Epithelial cell of proximal tubule (primary cell): ENCODE data around the gene TET3. TPM values are rescaled to one million over a fixed set of nuclear protein-coding genes. Genes with fewer than 3 reads are reported as not detected.

Experiments
- DNase-seq: peaks from one replicate; pipeline ENCODE4 v3.0.0-alpha.2; 2011; ENCODE audit warnings: low read depth
- H3K4me3 ChIP-seq: 2 replicates; pipeline ENCODE4 v1.5.1; 2011; ENCODE audit warnings: low read depth, mild to moderate bottlenecking, low read length
- total RNA-seq: library from RNA; depleted of rRNA; stranded (reverse); fragments of >200 nt; gene quantifications from 2 replicates; pipeline ENCODE4 v1.2.3, GENCODE V29; 2015
- TF ChIP-seq, protein P1 (sequence below): conservative IDR thresholded peaks from 2 replicates; pipeline ENCODE4 v1.5.1; 2012; ENCODE audit warnings: low read depth, mild to moderate bottlenecking, low read length

Gene TET3
- total RNA-seq, 1 donor from 2014 or later = 4.8 TPM

DNA sequence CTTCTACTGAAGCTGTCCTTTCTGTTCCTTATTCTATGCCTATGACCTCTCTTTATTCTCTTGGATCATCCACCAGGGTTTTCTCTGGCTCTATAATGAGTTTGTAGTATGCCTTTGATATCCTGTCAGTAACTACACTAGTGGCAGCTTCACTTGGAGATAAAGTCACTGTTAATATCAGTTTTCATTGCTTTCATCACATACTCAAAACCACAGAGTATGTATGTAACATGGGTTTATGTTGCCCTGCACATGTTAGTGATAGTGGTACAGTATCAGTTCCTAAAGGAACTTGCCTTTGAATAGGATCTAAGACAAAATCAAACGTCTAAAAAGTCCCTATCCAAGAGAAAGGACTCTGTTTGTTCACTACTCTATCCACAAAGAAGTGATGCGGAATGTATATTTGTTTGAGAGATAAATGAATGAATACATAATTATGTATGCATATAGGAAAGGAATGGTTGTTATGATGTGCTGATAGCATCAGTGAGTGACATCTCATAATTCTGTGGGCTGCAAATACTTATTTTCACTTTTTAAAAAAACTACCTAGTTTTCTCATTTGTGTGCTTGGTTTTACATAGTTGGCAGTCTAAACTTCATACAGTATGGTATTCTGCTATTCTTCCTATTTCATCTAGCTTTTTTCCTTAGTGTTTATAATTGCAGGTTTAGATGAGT is 45.1 kb downstream of the TET3 start:
- H3K4me3 ChIP-seq = no peak overlapping the region
- no peak for DNase-seq
- TF ChIP-seq, protein P1, sequence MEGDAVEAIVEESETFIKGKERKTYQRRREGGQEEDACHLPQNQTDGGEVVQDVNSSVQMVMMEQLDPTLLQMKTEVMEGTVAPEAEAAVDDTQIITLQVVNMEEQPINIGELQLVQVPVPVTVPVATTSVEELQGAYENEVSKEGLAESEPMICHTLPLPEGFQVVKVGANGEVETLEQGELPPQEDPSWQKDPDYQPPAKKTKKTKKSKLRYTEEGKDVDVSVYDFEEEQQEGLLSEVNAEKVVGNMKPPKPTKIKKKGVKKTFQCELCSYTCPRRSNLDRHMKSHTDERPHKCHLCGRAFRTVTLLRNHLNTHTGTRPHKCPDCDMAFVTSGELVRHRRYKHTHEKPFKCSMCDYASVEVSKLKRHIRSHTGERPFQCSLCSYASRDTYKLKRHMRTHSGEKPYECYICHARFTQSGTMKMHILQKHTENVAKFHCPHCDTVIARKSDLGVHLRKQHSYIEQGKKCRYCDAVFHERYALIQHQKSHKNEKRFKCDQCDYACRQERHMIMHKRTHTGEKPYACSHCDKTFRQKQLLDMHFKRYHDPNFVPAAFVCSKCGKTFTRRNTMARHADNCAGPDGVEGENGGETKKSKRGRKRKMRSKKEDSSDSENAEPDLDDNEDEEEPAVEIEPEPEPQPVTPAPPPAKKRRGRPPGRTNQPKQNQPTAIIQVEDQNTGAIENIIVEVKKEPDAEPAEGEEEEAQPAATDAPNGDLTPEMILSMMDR = no peak

- TF ChIP-seq, protein P1 = no peak
- no peak overlapping the region for H3K4me3 ChIP-seq
- no peak for DNase-seq
Measured at GRCh38 chr2:74031221-74031620, 46.5 kb downstream of the TET3 start.

- TF ChIP-seq, protein P1 = no peak
- no peak for DNase-seq
- H3K4me3 ChIP-seq = no peak overlapping the region
Measured at GRCh38 chr2:74031959-74032287, 47.2 kb downstream of the TET3 start.

- TF ChIP-seq, protein P1 = no peak
- DNase-seq = no peak
- no peak overlapping the region for H3K4me3 ChIP-seq
Measured at GRCh38 chr2:74033375-74033774, 48.7 kb downstream of the TET3 start.

Other genes starting within 250 kb of the TET3 start
- gene TPRKB, start 247.6 kb upstream of the TET3 start, total RNA-seq = 49.8 and 55.2 TPM in 2 replicates
- gene DUSP11, start 204.8 kb upstream of the TET3 start, total RNA-seq = 20.9 and 29.2 TPM in 2 replicates
- gene C2orf78, start 200.7 kb upstream of the TET3 start, total RNA-seq = not detected in 2 replicates
- gene STAMBP, start 155.9 kb upstream of the TET3 start, total RNA-seq = 34.9 and 37.5 TPM in 2 replicates
- gene ACTG2, start 91.9 kb upstream of the TET3 start, total RNA-seq = not detected in 2 replicates
- 65.6 and 87.8 TPM in 2 replicates for gene DGUOK, start 58.0 kb upstream of the TET3 start, total RNA-seq
- 90.3 and 148 TPM in 2 replicates for gene BOLA3, start 163.0 kb downstream of the TET3 start, total RNA-seq
- 70.4 and 87.2 TPM in 2 replicates for gene MOB1A, start 194.0 kb downstream of the TET3 start, total RNA-seq
- 57.0 and 126 TPM in 2 replicates for gene MTHFD2, start 213.7 kb downstream of the TET3 start, total RNA-seq